ENCODE data around the gene CDH4. TPM values are rescaled to one million over a fixed set of nuclear protein-coding genes. Genes with fewer than 3 reads are reported as not detected.

CDH4 gene
- total RNA-seq, 1 experiment from 2014 or later = 25.0 TPM

DNA sequence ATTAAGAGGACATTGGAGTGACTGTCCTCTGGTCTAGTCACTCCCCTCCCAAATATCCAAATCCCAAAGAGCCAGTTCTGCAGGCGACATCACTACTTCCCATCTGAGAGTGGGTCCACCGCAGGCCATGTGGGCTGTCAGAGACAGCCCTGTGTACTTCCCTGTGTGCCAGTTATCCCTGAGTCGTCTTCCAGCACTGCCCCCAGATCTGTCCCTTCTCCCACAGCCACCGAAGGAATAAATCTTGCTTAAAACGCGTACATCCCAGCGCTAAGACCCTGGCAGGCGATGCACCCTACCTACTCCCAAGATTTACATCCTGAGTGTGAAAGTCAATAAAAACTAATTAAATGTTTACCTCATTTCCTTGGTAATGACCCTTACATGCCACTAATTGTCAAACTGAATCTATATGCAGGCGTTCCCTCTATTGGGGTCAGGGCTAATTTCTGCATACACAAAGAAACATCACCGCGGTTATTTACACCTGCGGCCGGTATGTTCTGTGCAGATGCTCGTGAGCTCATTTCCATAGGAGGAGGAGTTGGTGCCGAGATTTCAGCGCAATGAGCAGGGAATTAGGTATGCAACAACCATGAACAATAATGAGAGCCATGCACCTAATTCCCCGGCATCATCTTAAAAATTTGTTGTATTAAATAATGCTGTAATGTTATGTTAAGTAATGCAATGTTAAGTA is 31.3 kb upstream of the CDH4 start:
- peaks cover 14% of the 10 kb centered on the region for H3K9me3 Mint-ChIP-seq (ENCODE audit: unreplicated experiment)
- no peak overlapping the region for H3K27ac Mint-ChIP-seq (ENCODE audit: low read depth, unreplicated experiment)
- CTCF ChIA-PET = interaction anchor here (0.6 to 5.1 kb wide), 5 partner anchors 8 to 1010 kb away, joined by 3 to 34 read pairs (median 4); no protein-coding TSS in a partner anchor

DNA sequence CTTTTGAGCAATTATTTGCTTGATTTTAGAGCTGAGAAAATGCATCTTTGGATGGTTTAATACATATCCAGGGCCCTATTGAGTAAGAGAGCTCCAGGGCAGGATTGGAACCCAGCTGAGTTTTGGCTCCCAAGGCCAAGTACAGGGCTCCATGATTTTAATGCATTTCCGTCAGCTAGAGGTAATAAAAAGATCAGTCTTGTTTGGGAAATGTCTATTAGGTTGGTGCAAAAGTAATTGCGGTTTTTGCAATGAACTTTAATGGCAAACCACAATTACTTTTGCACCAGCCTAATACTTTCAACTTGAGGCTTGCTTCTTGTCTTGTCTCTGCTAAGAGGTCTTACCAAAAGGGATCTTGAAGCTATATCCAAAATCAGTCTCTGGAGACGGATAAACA is 29.4 kb upstream of the CDH4 start:
- CTCF ChIA-PET = interaction anchor here (0.5 to 1.3 kb wide), 6 partner anchors 8 to 1011 kb away, joined by 3 to 4 read pairs (median 3); no protein-coding TSS in a partner anchor
- no TSS peak for BruUV-seq (replicated peaks)
- TF ChIP-seq, protein P1, sequence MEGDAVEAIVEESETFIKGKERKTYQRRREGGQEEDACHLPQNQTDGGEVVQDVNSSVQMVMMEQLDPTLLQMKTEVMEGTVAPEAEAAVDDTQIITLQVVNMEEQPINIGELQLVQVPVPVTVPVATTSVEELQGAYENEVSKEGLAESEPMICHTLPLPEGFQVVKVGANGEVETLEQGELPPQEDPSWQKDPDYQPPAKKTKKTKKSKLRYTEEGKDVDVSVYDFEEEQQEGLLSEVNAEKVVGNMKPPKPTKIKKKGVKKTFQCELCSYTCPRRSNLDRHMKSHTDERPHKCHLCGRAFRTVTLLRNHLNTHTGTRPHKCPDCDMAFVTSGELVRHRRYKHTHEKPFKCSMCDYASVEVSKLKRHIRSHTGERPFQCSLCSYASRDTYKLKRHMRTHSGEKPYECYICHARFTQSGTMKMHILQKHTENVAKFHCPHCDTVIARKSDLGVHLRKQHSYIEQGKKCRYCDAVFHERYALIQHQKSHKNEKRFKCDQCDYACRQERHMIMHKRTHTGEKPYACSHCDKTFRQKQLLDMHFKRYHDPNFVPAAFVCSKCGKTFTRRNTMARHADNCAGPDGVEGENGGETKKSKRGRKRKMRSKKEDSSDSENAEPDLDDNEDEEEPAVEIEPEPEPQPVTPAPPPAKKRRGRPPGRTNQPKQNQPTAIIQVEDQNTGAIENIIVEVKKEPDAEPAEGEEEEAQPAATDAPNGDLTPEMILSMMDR (IDR thresholded peaks at IDR 0.05; ENCODE audit: unreplicated experiment) = no peak

More for the DNA sequence above, 31.3 kb upstream of the CDH4 start:
- Mint-ChIP-seq H3K36me3 (ENCODE audit: insufficient read depth, unreplicated experiment) (peaks cover 5% of the 10 kb centered on the region), H3K27me3 (ENCODE audit: insufficient read depth, unreplicated experiment) (peaks cover 43% of the 10 kb centered on the region), H3K4me1 (ENCODE audit: insufficient read depth, unreplicated experiment) (peaks cover 16% of the 10 kb centered on the region), H3K4me3 (ENCODE audit: unreplicated experiment) (no peak overlapping the region)
- no TSS peak for BruUV-seq (replicated peaks)
- TF ChIP-seq, protein P1 (IDR thresholded peaks at IDR 0.05; ENCODE audit: unreplicated experiment) = no peak
- POLR2A ChIA-PET = interaction anchor here (0.6 kb wide), 1 partner anchor 713 kb away, joined by 3 read pairs; no protein-coding TSS in a partner anchor
- intact Hi-C loops (cut with micrococcal nuclease) = loop anchor here (5.0 kb wide), 1 partner anchor 53 kb away; no protein-coding TSS in a partner anchor
- DNase-seq (ENCODE audit: unreplicated experiment) = no peak

DNA sequence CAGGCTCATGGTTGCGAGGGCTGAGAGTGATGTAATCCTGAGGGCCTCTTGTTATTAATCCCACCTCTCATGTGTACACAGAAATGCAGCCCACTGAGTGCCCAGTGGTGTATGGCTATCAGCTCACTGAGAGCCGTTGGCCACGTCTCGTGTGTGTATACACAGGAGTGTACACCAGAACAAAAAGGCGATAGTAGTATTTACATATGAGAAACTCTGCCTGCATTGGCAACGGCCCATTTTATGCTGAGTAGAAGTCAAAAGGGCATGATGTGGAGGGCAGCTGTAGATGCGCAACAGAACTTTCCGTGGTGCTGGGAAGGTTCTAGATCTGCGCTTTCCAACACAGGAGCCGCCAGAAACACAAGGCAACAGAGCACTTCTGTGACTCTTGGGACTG is 28.9 kb upstream of the CDH4 start:
- Mint-ChIP-seq H3K9me3 (ENCODE audit: unreplicated experiment) (peaks cover 5% of the 10 kb centered on the region), H3K4me3 (ENCODE audit: unreplicated experiment) (no peak overlapping the region), H3K27me3 (ENCODE audit: insufficient read depth, unreplicated experiment) (peaks cover 30% of the 10 kb centered on the region)

More for the DNA sequence above, 29.4 kb upstream of the CDH4 start:
- DNase-seq (ENCODE audit: unreplicated experiment) = no peak
- H3K4me1 Mint-ChIP-seq (ENCODE audit: insufficient read depth, unreplicated experiment) = peaks cover 16% of the 10 kb centered on the region
- H3K4me3 Mint-ChIP-seq (ENCODE audit: unreplicated experiment) = no peak overlapping the region
- intact Hi-C loops (cut with micrococcal nuclease) = loop anchor here (5.0 kb wide), 1 partner anchor 55 kb away; no protein-coding TSS in a partner anchor
- peaks cover 30% of the 10 kb centered on the region for H3K27me3 Mint-ChIP-seq (ENCODE audit: insufficient read depth, unreplicated experiment)
- POLR2A ChIA-PET = interaction anchor here (0.7 kb wide), 1 partner anchor 10 kb away, joined by 3 read pairs; no protein-coding TSS in a partner anchor
- peaks cover 9% of the 10 kb centered on the region for H3K9me3 Mint-ChIP-seq (ENCODE audit: unreplicated experiment)
- H3K36me3 Mint-ChIP-seq (ENCODE audit: insufficient read depth, unreplicated experiment) = peaks cover 5% of the 10 kb centered on the region
- H3K27ac Mint-ChIP-seq (ENCODE audit: low read depth, unreplicated experiment) = no peak overlapping the region

DNA sequence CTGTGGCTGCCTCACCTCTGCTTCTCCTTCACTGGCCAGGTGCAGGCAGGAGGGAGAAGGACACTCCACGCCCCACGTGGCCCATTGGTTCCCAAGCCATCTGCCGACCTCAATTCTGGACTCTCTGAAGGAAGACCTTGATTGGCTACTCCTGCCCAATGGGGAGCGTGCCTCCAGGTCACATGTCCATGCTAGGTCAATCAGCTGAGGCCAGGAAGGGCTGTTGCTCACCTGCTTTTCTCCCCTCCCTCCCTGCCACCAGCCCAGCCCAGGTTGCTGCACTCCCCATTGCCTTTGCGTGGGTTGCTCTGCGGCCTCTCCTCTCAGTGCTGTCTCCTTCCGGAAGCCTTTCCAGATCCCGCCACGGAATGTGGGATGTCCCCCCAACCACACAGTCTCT is 21.9 kb upstream of the CDH4 start:
- H3K36me3 Mint-ChIP-seq (ENCODE audit: insufficient read depth, unreplicated experiment) = peaks cover 5% of the 10 kb centered on the region
- no TSS peak for BruUV-seq (replicated peaks)
- no peak overlapping the region for H3K4me3 Mint-ChIP-seq (ENCODE audit: unreplicated experiment)
- H3K27me3 Mint-ChIP-seq (ENCODE audit: insufficient read depth, unreplicated experiment) = peaks cover 35% of the 10 kb centered on the region
- TF ChIP-seq, protein P1 (IDR thresholded peaks at IDR 0.05; ENCODE audit: unreplicated experiment) = no peak
- POLR2A ChIA-PET = no interaction called here
- CTCF ChIA-PET = interaction anchor here (0.6 to 3.2 kb wide), 10 partner anchors 11 to 1479 kb away, joined by 3 to 36 read pairs (median 7); no protein-coding TSS in a partner anchor
- DNase-seq (ENCODE audit: unreplicated experiment) = no peak
- H3K27ac Mint-ChIP-seq (ENCODE audit: low read depth, unreplicated experiment) = no peak overlapping the region
- intact Hi-C loops (cut with micrococcal nuclease) = no loop called here
- peaks cover 5% of the 10 kb centered on the region for H3K4me1 Mint-ChIP-seq (ENCODE audit: insufficient read depth, unreplicated experiment)
- H3K9me3 Mint-ChIP-seq (ENCODE audit: unreplicated experiment) = peaks cover 7% of the 10 kb centered on the region

More for the DNA sequence above, 28.9 kb upstream of the CDH4 start:
- peaks cover 5% of the 10 kb centered on the region for H3K36me3 Mint-ChIP-seq (ENCODE audit: insufficient read depth, unreplicated experiment)
- CTCF ChIA-PET = interaction anchor here (0.7 to 1.3 kb wide), 4 partner anchors 8 to 1011 kb away, joined by 3 to 4 read pairs (median 3); no protein-coding TSS in a partner anchor
- no peak for DNase-seq (ENCODE audit: unreplicated experiment)
- no peak overlapping the region for H3K27ac Mint-ChIP-seq (ENCODE audit: low read depth, unreplicated experiment)
- no TSS peak for BruUV-seq (replicated peaks)
- POLR2A ChIA-PET = no interaction called here
- peaks cover 16% of the 10 kb centered on the region for H3K4me1 Mint-ChIP-seq (ENCODE audit: insufficient read depth, unreplicated experiment)
- TF ChIP-seq, protein P1 (IDR thresholded peaks at IDR 0.05; ENCODE audit: unreplicated experiment) = no peak
- intact Hi-C loops (cut with micrococcal nuclease) = loop anchor here (5.0 kb wide), 1 partner anchor 56 kb away; no protein-coding TSS in a partner anchor

Data from MCF 10A (cell line).